ENCODE results near the gene PTGER3. TPM values are rescaled to one million over a fixed set of nuclear protein-coding genes. Genes with fewer than 3 reads are reported as not detected.

PTGER3 gene
- total RNA-seq, 1 donor from 2014 or later = 0.64 TPM

- Mint-ChIP-seq H3K9me3 (ENCODE audit: unreplicated experiment) (peaks cover 1% of the 10 kb centered on the region), H3K4me1 (ENCODE audit: low read depth, unreplicated experiment) (no peaks in the 10 kb centered on the region), H3K4me3 (ENCODE audit: unreplicated experiment) (no peak overlapping the region), H3K27me3 (ENCODE audit: low read depth, unreplicated experiment) (peaks cover 8% of the 10 kb centered on the region), H3K36me3 (ENCODE audit: low read depth, unreplicated experiment) (no peaks in the 10 kb centered on the region), H3K27ac (ENCODE audit: unreplicated experiment) (no peak overlapping the region)
- Histone ChIP-seq H3K79me2 (ENCODE audit: insufficient read depth, low read length) (no peaks in the 10 kb centered on the region), H3K36me3 (ENCODE audit: insufficient read depth, low read length) (no peaks in the 10 kb centered on the region), H3K27ac (ENCODE audit: low read depth, low read length) (no peak overlapping the region), H3K4me3 (ENCODE audit: insufficient read depth, low read depth, low read length) (no peak overlapping the region), H3K4me1 (ENCODE audit: insufficient read depth, low read length) (no peaks in the 10 kb centered on the region), H3K9me3 (ENCODE audit: insufficient read depth, low read depth, low read length) (peaks cover 5% of the 10 kb centered on the region), H2AFZ (ENCODE audit: low read depth, low read length) (no peak overlapping the region), H3K4me2 (ENCODE audit: low read length) (no peak overlapping the region), H4K20me1 (ENCODE audit: insufficient read depth, low read length) (no peaks in the 10 kb centered on the region), H3K27me3 (ENCODE audit: insufficient read depth, low read length) (no peaks in the 10 kb centered on the region), H3K9ac (ENCODE audit: low read length) (no peak overlapping the region)
- TF ChIP-seq, protein P1, sequence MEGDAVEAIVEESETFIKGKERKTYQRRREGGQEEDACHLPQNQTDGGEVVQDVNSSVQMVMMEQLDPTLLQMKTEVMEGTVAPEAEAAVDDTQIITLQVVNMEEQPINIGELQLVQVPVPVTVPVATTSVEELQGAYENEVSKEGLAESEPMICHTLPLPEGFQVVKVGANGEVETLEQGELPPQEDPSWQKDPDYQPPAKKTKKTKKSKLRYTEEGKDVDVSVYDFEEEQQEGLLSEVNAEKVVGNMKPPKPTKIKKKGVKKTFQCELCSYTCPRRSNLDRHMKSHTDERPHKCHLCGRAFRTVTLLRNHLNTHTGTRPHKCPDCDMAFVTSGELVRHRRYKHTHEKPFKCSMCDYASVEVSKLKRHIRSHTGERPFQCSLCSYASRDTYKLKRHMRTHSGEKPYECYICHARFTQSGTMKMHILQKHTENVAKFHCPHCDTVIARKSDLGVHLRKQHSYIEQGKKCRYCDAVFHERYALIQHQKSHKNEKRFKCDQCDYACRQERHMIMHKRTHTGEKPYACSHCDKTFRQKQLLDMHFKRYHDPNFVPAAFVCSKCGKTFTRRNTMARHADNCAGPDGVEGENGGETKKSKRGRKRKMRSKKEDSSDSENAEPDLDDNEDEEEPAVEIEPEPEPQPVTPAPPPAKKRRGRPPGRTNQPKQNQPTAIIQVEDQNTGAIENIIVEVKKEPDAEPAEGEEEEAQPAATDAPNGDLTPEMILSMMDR (IDR thresholded peaks at IDR 0.05; ENCODE audit: insufficient read depth, low read depth, low read length) = no peak
- TF ChIP-seq EZH2 (IDR thresholded peaks at IDR 0.05; ENCODE audit: insufficient read depth, low read length) = no peak
- FAIRE-seq (no peak), DNase-seq (ENCODE audit: low read depth) (no peak)
Measured at GRCh38 chr1:70980361-70980760, 67.3 kb downstream of the PTGER3 start.

GRCh38 chr1:70979881-70980280 is 67.7 kb downstream of the PTGER3 start:
- no peak overlapping the region for H3K27ac ChIP-seq (ENCODE audit: low read depth, low read length)
- FAIRE-seq = no peak
- H3K9ac ChIP-seq (ENCODE audit: low read length) = no peak overlapping the region
- H3K27me3 ChIP-seq (ENCODE audit: insufficient read depth, low read length) = no peaks in the 10 kb centered on the region
- H2AFZ ChIP-seq (ENCODE audit: low read depth, low read length) = no peak overlapping the region
- no peaks in the 10 kb centered on the region for H4K20me1 ChIP-seq (ENCODE audit: insufficient read depth, low read length)
- peaks cover under 1% of the 10 kb centered on the region for H3K9me3 ChIP-seq (ENCODE audit: insufficient read depth, low read depth, low read length)
- Mint-ChIP-seq H3K27ac (ENCODE audit: unreplicated experiment) (no peak overlapping the region), H3K27me3 (ENCODE audit: low read depth, unreplicated experiment) (peaks cover 8% of the 10 kb centered on the region), H3K36me3 (ENCODE audit: low read depth, unreplicated experiment) (no peaks in the 10 kb centered on the region), H3K4me3 (ENCODE audit: unreplicated experiment) (no peak overlapping the region), H3K9me3 (ENCODE audit: unreplicated experiment) (peaks cover 1% of the 10 kb centered on the region), H3K4me1 (ENCODE audit: low read depth, unreplicated experiment) (no peaks in the 10 kb centered on the region)
- no peaks in the 10 kb centered on the region for H3K36me3 ChIP-seq (ENCODE audit: insufficient read depth, low read length)
- no peak for DNase-seq (ENCODE audit: low read depth)
- TF ChIP-seq, protein P1 (IDR thresholded peaks at IDR 0.05; ENCODE audit: insufficient read depth, low read depth, low read length) = no peak
- no peak for TF ChIP-seq EZH2 (IDR thresholded peaks at IDR 0.05; ENCODE audit: insufficient read depth, low read length)
- no peak overlapping the region for H3K4me3 ChIP-seq (ENCODE audit: insufficient read depth, low read depth, low read length)
- H3K4me2 ChIP-seq (ENCODE audit: low read length) = no peak overlapping the region
- H3K4me1 ChIP-seq (ENCODE audit: insufficient read depth, low read length) = no peaks in the 10 kb centered on the region
- no peaks in the 10 kb centered on the region for H3K79me2 ChIP-seq (ENCODE audit: insufficient read depth, low read length)

DNA sequence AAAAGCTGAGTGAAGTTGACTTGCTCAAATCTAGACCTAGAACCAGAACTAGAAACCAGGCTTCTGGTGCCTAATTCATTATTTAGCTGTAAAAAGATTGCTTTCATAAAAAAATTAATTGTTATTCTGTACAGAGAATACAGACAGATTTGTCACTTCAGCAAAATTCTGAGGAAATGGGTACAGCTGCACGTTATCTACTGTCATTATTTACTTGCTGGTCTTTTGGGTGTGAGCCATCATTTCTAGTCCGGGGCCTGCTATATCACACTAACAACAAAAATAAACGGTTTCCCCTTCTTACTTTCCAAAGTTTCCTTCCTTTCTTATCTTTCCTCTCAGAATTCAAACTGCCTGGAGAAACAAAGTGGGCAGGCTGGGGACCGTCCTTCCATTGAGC is 68.3 kb downstream of the PTGER3 start:
- Histone ChIP-seq H3K79me2 (ENCODE audit: insufficient read depth, low read length) (no peaks in the 10 kb centered on the region), H3K4me1 (ENCODE audit: insufficient read depth, low read length) (no peaks in the 10 kb centered on the region), H3K36me3 (ENCODE audit: insufficient read depth, low read length) (no peaks in the 10 kb centered on the region), H3K4me2 (ENCODE audit: low read length) (no peak overlapping the region), H3K9ac (ENCODE audit: low read length) (no peak overlapping the region), H3K9me3 (ENCODE audit: insufficient read depth, low read depth, low read length) (no peaks in the 10 kb centered on the region), H3K27ac (ENCODE audit: low read depth, low read length) (no peak overlapping the region), H4K20me1 (ENCODE audit: insufficient read depth, low read length) (no peaks in the 10 kb centered on the region), H3K4me3 (ENCODE audit: insufficient read depth, low read depth, low read length) (no peak overlapping the region), H3K27me3 (ENCODE audit: insufficient read depth, low read length) (no peaks in the 10 kb centered on the region), H2AFZ (ENCODE audit: low read depth, low read length) (no peak overlapping the region)
- Mint-ChIP-seq H3K4me3 (ENCODE audit: unreplicated experiment) (no peak overlapping the region), H3K27me3 (ENCODE audit: low read depth, unreplicated experiment) (peaks cover 8% of the 10 kb centered on the region), H3K27ac (ENCODE audit: unreplicated experiment) (no peak overlapping the region), H3K4me1 (ENCODE audit: low read depth, unreplicated experiment) (no peaks in the 10 kb centered on the region), H3K9me3 (ENCODE audit: unreplicated experiment) (no peaks in the 10 kb centered on the region), H3K36me3 (ENCODE audit: low read depth, unreplicated experiment) (no peaks in the 10 kb centered on the region)
- no peak for TF ChIP-seq EZH2 (IDR thresholded peaks at IDR 0.05; ENCODE audit: insufficient read depth, low read length)
- TF ChIP-seq, protein P1 (IDR thresholded peaks at IDR 0.05; ENCODE audit: insufficient read depth, low read depth, low read length) = no peak
- DNase-seq (ENCODE audit: low read depth) = no peak
- no peak for FAIRE-seq
